ENCODE results near the gene NEO1.

DNA sequence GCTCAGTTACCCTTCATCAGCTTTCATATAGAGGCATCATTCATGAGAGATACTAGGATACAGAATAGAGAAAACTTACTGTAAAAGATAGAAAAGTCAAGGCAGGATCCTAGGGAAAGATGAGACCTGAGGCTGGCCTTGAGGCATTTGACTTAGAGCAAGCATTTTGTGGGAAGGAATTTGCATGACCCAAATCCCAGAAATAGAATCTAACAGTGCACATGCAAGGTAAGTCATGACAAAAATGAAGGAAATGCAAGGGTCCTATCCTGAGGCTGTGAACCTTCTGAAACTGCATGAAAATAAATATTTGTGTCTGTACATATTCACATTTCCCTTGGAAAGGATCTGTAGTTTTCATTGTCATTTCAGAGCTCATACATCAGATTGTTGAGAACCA, 194.2 kb downstream of the NEO1 start:
- TF ChIP-seq EZH2phosphoT487 (IDR thresholded peaks at IDR 0.05; ENCODE audit: borderline replicate concordance, low read length) = no peak
- TF ChIP-seq CTCF (IDR thresholded peaks at IDR 0.05; ENCODE audit: low read depth, low read length, poor library complexity, severe bottlenecking) = no peak
